Measurements from ENCODE around the gene KLHL40. TPM values are rescaled to one million over a fixed set of nuclear protein-coding genes. Genes with fewer than 3 reads are reported as not detected.

Gene KLHL40
- total RNA-seq, 1 experiment from 2014 or later = not detected

DNA sequence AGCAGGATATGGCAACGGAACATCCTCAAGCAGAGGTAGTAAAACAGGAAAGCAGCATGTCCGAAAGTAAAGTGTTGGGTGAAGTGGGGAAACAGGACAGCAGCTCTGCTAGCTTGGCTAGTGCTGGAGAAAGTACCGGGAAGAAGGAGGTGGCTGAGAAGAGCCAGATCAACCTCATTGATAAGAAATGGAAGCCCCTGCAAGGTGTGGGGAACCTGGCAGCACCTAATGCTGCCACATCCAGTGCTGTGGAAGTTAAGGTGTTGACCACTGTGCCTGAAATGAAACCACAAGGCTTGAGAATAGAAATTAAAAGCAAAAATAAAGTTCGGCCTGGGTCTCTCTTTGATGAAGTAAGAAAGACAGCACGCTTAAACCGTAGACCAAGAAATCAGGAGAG lies 46.1 kb upstream of the KLHL40 start:
- Histone ChIP-seq H4K5ac (ENCODE audit: insufficient read length, low read depth, low read length) (no peak overlapping the region), H3K79me1 (ENCODE audit: insufficient read depth, low read depth, low read length, poor library complexity, severe bottlenecking) (peaks cover 9% of the 10 kb centered on the region), H3K27me3 (ENCODE audit: insufficient read depth, low read length) (no peaks in the 10 kb centered on the region), H2BK12ac (ENCODE audit: insufficient read length, low read depth, low read length) (no peak overlapping the region), H3K23me2 (ENCODE audit: insufficient read length, low read depth, low read length, poor library complexity, severe bottlenecking) (no peaks in the 10 kb centered on the region), H3K4ac (ENCODE audit: low read depth, low read length) (no peak overlapping the region), H3K14ac (ENCODE audit: insufficient read depth, low read length) (no peak overlapping the region), H3K4me1 (ENCODE audit: insufficient read depth, low read length) (no peaks in the 10 kb centered on the region), H4K8ac (replicated peaks; ENCODE audit: insufficient read length, low read depth, low read length) (no peak overlapping the region), H4K20me1 (ENCODE audit: control insufficient read depth, insufficient read depth, insufficient read length) (no peaks in the 10 kb centered on the region), H2AK5ac (ENCODE audit: insufficient read length, low read length) (no peak overlapping the region), H2BK15ac (ENCODE audit: low read depth, low read length) (no peak overlapping the region), H3K27ac (ENCODE audit: insufficient read length, low read depth, low read length) (no peak overlapping the region), H3K18ac (ENCODE audit: insufficient read length, low read depth, low read length) (no peak overlapping the region), H2BK120ac (ENCODE audit: low read depth, low read length, poor library complexity, severe bottlenecking) (no peak overlapping the region), H3T11ph (ENCODE audit: low read length) (no peak overlapping the region), H2BK5ac (ENCODE audit: insufficient read length, low read length) (no peak overlapping the region), H3K9ac (ENCODE audit: extremely low read depth, insufficient read length, low read length) (no peak overlapping the region), H3K4me2 (ENCODE audit: insufficient read depth, insufficient read length, low read length) (no peak overlapping the region), H3K9me3 (ENCODE audit: control insufficient read depth, low read depth, low read length) (no peaks in the 10 kb centered on the region), H3K23ac (ENCODE audit: insufficient read length, low read depth, low read length) (no peak overlapping the region), H4K91ac (ENCODE audit: insufficient read length, low read depth, low read length) (no peak overlapping the region), H2AFZ (ENCODE audit: low read length) (no peak overlapping the region), H3K79me2 (ENCODE audit: insufficient read depth, low read length) (no peaks in the 10 kb centered on the region), H3K56ac (ENCODE audit: insufficient read length, low read depth, low read length) (no peak overlapping the region), H2BK20ac (ENCODE audit: low read depth, low read length, poor library complexity, severe bottlenecking) (no peak overlapping the region)
- Mint-ChIP-seq H3K27me3 (ENCODE audit: low read depth) (no peaks in the 10 kb centered on the region), H3K27ac (no peak overlapping the region), H3K9me3 (no peaks in the 10 kb centered on the region), H3K4me1 (no peaks in the 10 kb centered on the region), H3K4me3 (no peak overlapping the region), H3K36me3 (ENCODE audit: insufficient read depth in 1 of 3, low read depth in 3 of 3) (peaks cover 31 to 50% (median 48%) of the 10 kb centered on the region in 3 experiments; a peak in 6 of 7 replicates)
- no CpG with 5 or more reads among the region's 6 CpGs for WGBS (ENCODE audit: extremely low coverage, insufficient read length, low lambda C conversion rate)
- no peak for DNase-seq
- no peak for TF ChIP-seq CTCF (conservative IDR thresholded peaks at IDR 0.05)

All from H9 (cell line).